ENCODE data around the gene SLF1.

Gene SLF1

GRCh38 chr5:94689908-94690307 is 71.4 kb downstream of the SLF1 start:
- peaks cover 25% of the 10 kb centered on the region for H3K4me1 Mint-ChIP-seq
- TF ChIP-seq CTCF (IDR thresholded peaks at IDR 0.05), result no peak
- H3K27me3 Mint-ChIP-seq (ENCODE audit: low read depth, poor library complexity), result no peaks in the 10 kb centered on the region
- H3K9me3 Mint-ChIP-seq, result no peaks in the 10 kb centered on the region
- DNase-seq, result no peak
- H3K36me3 Mint-ChIP-seq (ENCODE audit: low read depth), result peaks cover 22% of the 10 kb centered on the region
- no peak overlapping the region for H3K4me3 Mint-ChIP-seq
- no peak overlapping the region for H3K27ac Mint-ChIP-seq

GRCh38 chr5:94690778-94691177 is 72.3 kb downstream of the SLF1 start:
- Mint-ChIP-seq H3K4me3 (no peak overlapping the region), H3K9me3 (no peaks in the 10 kb centered on the region), H3K4me1 (peaks cover 27% of the 10 kb centered on the region), H3K27me3 (ENCODE audit: low read depth, poor library complexity) (no peaks in the 10 kb centered on the region), H3K36me3 (ENCODE audit: low read depth) (peaks cover 13% of the 10 kb centered on the region), H3K27ac (peak overlapping the region; percentile 77)
- no peak for TF ChIP-seq CTCF (IDR thresholded peaks at IDR 0.05)
- DNase-seq, result no peak

GRCh38 chr5:94691291-94691690 is 72.8 kb downstream of the SLF1 start:
- Mint-ChIP-seq H3K27ac (no peak overlapping the region), H3K4me3 (no peak overlapping the region), H3K9me3 (no peaks in the 10 kb centered on the region), H3K36me3 (ENCODE audit: low read depth) (peaks cover 10% of the 10 kb centered on the region), H3K27me3 (ENCODE audit: low read depth, poor library complexity) (no peaks in the 10 kb centered on the region), H3K4me1 (peaks cover 27% of the 10 kb centered on the region)
- no peak for TF ChIP-seq CTCF (IDR thresholded peaks at IDR 0.05)
- no peak for DNase-seq

- no peak for DNase-seq
- Mint-ChIP-seq H3K27ac (no peak overlapping the region), H3K36me3 (ENCODE audit: low read depth) (peaks cover 8% of the 10 kb centered on the region), H3K27me3 (ENCODE audit: low read depth, poor library complexity) (no peaks in the 10 kb centered on the region), H3K4me1 (peaks cover 27% of the 10 kb centered on the region), H3K9me3 (no peaks in the 10 kb centered on the region), H3K4me3 (no peak overlapping the region)
- no peak for TF ChIP-seq CTCF (IDR thresholded peaks at IDR 0.05)
Observed at GRCh38 chr5:94691949-94692348, 73.5 kb downstream of the SLF1 start.

GRCh38 chr5:94692581-94692980 is 74.1 kb downstream of the SLF1 start:
- H3K4me3 Mint-ChIP-seq, result no peak overlapping the region
- peaks cover 27% of the 10 kb centered on the region for H3K4me1 Mint-ChIP-seq
- TF ChIP-seq CTCF (IDR thresholded peaks at IDR 0.05), result no peak
- no peaks in the 10 kb centered on the region for H3K9me3 Mint-ChIP-seq
- DNase-seq, result no peak
- H3K27ac Mint-ChIP-seq, result no peak overlapping the region
- H3K36me3 Mint-ChIP-seq (ENCODE audit: low read depth), result peaks cover 2% of the 10 kb centered on the region
- H3K27me3 Mint-ChIP-seq (ENCODE audit: low read depth, poor library complexity), result no peaks in the 10 kb centered on the region

GRCh38 chr5:94693043-94693822 is 74.8 kb downstream of the SLF1 start:
- Mint-ChIP-seq H3K4me1 (peaks cover 31% of the 10 kb centered on the region), H3K4me3 (no peak overlapping the region), H3K36me3 (ENCODE audit: low read depth) (no peaks in the 10 kb centered on the region), H3K9me3 (no peaks in the 10 kb centered on the region), H3K27me3 (ENCODE audit: low read depth, poor library complexity) (no peaks in the 10 kb centered on the region), H3K27ac (no peak overlapping the region)
- DNase-seq, result no peak
- TF ChIP-seq CTCF (IDR thresholded peaks at IDR 0.05), result peak; percentile 37
